Stomach smooth muscle (tissue), 2 donors: Measurements from ENCODE around the gene HAP1.
"Not testable (repeated sequence)": the region's sequence is repeated elsewhere in the genome, so short reads cannot be mapped to it uniquely, and the experiment has no call there.

ENCODE experiments used
- H3K27ac ChIP-seq: one replicate; pipeline ENCODE4 v1.7.0; 2013; ENCODE audit warnings: mild to moderate bottlenecking, low read length, inconsistent platforms
- H3K27me3 ChIP-seq, 2 donors: one replicate each; pipeline ENCODE4 v1.7.0; 2013; ENCODE audit warnings: low read length in 2 of 2; ENCODE audit not compliant: insufficient read depth in 2 of 2, control insufficient read depth in 1 of 2
- H3K36me3 ChIP-seq, 2 donors: one replicate each; pipeline ENCODE4 v1.7.0; 2013; ENCODE audit warnings: low read length in 2 of 2; ENCODE audit not compliant: control insufficient read depth in 2 of 2, insufficient read depth in 2 of 2
- H3K4me1 ChIP-seq: one replicate; pipeline ENCODE4 v1.7.0; 2013; ENCODE audit warnings: low read length; ENCODE audit not compliant: control insufficient read depth, insufficient read depth
- H3K4me3 ChIP-seq, 2 donors: one replicate each; pipeline ENCODE4 v1.7.0; 2013; ENCODE audit warnings: low read length in 2 of 2
- H3K9ac ChIP-seq, 2 donors: one replicate each; pipeline ENCODE4 v1.7.0; 2013; ENCODE audit warnings: low read length in 2 of 2, mild to moderate bottlenecking in 1 of 2
- H3K9me3 ChIP-seq, 2 donors: one replicate each; pipeline ENCODE4 v1.7.0; 2013; ENCODE audit warnings: low read length in 2 of 2; ENCODE audit not compliant: control insufficient read depth in 2 of 2
- donor health status: healthy.
- donor health status: Pancreatic carcinoma.

Gene HAP1

DNA sequence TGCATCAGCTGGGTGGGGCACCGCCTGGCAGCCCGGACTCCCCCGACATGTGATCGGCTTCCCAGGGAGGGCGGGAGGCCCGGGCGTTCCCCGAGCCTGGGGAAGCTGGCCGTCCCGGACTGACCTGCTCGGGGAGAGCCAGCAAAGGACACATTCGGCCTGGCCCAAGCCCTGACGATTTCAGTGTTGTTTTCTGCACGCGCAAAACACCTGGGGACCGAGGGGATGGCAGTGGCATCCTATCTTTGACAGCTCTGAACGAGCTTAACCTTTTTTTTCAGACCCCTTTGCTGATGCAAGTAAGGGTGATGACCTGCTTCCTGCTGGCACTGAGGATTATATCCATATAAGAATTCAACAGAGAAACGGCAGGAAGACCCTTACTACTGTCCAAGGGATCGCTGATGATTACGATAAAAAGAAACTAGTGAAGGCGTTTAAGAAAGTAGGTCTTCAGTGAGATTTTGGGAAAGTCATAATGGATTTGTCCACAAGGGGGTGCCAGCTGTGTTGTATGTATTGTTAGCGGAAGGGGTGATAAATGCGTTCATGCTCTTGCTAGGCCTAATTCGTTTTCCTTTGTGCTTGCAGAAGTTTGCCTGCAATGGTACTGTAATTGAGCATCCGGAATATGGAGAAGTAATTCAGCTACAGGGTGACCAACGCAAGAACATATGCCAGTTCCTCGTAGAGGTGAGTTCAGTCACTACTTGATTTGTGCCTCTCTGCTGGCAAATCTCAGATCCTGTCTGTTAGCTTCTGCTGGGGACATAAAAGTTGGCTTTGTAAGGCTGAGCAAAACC lies 44.7 kb downstream of the HAP1 start:
- no peaks in the 10 kb centered on the region for H3K27me3 ChIP-seq
- peaks cover 21% of the 10 kb centered on the region for H3K4me1 ChIP-seq
- peak overlapping the region; percentile 100 for H3K27ac ChIP-seq
- H3K9me3 ChIP-seq, result no peaks in the 10 kb centered on the region
- peak overlapping the region; percentile 91 to 97 for H3K4me3 ChIP-seq
- peaks cover 40 to 41% of the 10 kb centered on the region in 2 donors for H3K36me3 ChIP-seq
- H3K9ac ChIP-seq, result peak overlapping the region; percentile 90 to 100

DNA sequence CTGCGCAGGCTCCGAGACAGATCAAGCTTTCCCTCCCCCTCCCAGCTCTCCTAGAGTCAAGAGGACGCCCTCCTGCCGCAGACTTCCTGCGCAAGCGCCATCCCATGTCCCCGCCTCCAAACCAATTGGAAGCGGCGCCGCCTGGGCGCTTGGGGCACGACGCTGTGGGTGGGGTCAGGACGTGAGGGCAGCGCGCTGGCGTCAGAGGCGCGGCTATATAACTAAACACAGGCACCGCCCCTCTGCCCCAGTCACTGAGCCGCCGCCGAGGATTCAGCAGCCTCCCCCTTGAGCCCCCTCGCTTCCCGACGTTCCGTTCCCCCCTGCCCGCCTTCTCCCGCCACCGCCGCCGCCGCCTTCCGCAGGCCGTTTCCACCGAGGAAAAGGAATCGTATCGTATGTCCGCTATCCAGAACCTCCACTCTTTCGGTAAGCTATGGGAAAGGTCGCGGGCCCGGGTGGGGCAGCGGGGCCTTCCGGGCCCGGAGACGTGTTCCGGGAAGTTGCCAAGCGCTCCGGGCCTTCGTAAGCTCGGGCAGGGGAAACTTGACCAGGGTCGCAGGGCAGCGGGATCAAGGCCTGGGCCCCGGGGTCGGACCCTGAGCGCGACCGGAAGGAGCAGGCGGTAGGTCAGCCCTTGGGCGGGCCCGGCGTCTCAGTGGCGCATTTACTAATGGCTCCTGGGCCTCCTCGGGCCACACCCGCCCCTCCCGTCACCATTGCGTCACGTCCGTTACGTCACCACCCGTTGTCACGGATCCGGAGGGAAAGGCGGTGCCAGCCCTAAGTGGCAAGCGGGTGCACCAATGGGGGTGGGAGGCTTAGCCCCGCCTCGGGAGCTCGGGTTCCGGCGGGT lies 45.6 kb downstream of the HAP1 start, which contains the start of gene EIF1:
TSS of gene EIF1 (plus strand) at position 245 of the 856 bp plus-strand sequence. CDS start at position 399, 154 bp downstream.
- no peaks in the 10 kb centered on the region for H3K27me3 ChIP-seq
- peak within 1 kb of the TSS; percentile 100 for H3K9ac ChIP-seq
- peaks cover 21% of the 10 kb centered on the region for H3K4me1 ChIP-seq
- H3K9me3 ChIP-seq, result no peaks in the 10 kb centered on the region
- peaks cover 37 to 40% of the 10 kb centered on the region in 2 donors for H3K36me3 ChIP-seq
- H3K4me3 ChIP-seq, result peak within 1 kb of the TSS; percentile 91 to 97
- H3K27ac ChIP-seq, result peak within 1 kb of the TSS; percentile 100

DNA sequence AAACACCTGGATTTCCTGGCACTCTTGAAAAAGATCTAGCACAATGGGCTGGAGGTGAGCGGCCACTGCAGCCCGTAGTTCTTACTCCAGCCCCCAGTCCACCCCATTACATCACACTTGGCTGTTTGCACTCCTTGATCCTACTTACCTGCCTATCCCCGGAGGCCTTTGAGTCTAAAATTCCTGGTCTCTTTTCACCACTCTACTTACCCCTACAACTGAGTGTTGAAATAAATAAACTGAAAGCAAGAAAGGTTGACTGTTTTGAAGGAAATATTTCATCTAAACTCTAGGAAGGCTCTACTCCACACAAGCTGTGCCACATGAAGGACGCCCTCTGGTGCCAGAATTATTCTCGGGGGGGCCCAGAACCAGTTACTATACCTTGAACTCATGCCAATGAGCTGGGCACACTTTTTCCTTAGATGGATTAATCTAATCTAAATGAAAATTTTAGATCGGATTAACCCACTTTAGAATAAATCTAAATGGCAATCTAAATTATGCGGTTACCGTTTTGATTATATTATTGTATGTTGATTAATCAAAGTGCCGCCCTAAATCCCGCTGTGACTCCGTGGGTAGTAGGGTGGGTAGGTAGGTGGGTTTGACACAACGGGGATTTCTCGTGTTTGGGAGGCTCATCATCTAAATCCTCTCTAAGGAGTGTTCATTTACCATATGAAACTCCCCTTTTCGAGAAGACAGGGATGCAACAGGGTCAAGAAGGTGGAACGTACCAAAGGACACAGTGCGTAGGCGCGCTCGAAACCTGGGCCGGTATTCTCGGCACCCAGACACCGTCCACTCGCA lies 46.4 kb downstream of the HAP1 start:
- Histone ChIP-seq H3K4me1 (peaks cover 21% of the 10 kb centered on the region), H3K4me3 (peak overlapping the region; percentile 79 to 91), H3K9me3 (no peaks in the 10 kb centered on the region), H3K27ac (peak overlapping the region; percentile 100), H3K9ac (peak overlapping the region; percentile 94 to 99), H3K36me3 (peaks cover 34 to 37% of the 10 kb centered on the region in 2 donors), H3K27me3 (no peaks in the 10 kb centered on the region)

DNA sequence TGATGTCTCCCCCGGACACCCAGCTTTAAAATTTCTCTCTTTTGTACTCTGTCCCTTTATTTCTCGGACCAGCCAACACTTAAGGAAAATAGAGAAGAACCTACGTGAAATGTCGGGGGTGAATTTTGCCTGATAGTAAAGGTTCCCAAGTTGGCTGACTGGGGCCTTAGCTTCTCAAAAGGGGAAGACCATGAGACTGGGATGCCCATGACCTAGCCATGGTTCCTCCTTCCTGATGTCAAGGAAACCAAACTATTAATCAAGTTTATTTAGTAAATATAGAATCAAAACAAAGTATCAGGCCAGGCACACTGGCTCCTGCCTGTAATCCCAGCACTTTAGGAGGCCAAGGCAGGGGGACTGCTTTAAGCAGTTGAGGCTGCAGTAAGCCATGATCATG lies 48.2 kb downstream of the HAP1 start:
- H3K9me3 ChIP-seq, result no peaks in the 10 kb centered on the region
- H3K27me3 ChIP-seq, result no peaks in the 10 kb centered on the region
- no peak overlapping the region for H3K27ac ChIP-seq
- H3K4me1 ChIP-seq, result peaks cover 20% of the 10 kb centered on the region
- no peak overlapping the region for H3K9ac ChIP-seq
- peaks cover 18 to 19% of the 10 kb centered on the region in 2 donors for H3K36me3 ChIP-seq
- no peak overlapping the region for H3K4me3 ChIP-seq

DNA sequence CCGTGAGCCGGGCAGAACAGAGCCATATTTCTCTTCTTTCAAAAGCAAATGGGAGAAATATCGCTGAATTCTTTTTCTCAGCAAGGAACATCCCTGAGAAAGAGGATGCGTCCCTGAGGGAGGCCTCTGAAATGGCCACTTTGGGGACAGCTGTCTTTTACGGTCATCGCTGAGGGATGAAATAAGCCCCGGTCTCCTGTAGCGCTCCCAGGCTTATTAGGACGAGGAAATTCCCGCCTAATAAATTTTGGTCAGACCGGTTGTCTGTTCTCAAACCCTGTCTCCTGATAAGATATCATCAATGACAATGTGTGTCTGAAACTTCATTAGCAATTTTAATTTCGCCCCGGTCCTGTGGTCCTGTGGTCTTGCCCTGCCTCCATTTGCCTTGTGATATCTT lies 48.7 kb downstream of the HAP1 start:
- Histone ChIP-seq H3K36me3 (peaks cover 13 to 14% of the 10 kb centered on the region in 2 donors), H3K4me1 (peaks cover 14% of the 10 kb centered on the region)
- H3K4me3 ChIP-seq, H3K9me3 ChIP-seq, H3K9ac ChIP-seq, H3K27me3 ChIP-seq, H3K27ac ChIP-seq: not testable (repeated sequence)

DNA sequence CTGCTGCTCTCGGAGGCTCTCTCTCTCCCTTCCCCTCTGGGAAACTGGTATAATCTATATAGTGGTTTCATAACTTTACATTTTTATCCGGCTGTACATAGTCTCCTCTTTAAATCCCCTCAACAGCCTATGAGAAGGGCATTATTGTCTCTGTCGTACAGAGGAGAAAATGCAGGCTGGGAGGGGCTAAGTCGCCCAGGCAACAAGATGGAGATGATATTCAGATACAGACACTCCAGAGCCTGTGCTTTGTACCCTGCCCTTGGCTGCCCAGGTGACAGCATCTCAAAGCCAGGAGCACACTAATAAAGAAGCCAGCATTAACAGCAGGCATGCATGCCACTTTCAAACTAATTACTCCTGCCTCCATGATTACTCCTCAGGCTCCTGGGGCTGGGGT lies 50.4 kb downstream of the HAP1 start:
- Histone ChIP-seq H3K27me3 (no peaks in the 10 kb centered on the region), H3K4me1 (peaks cover 4% of the 10 kb centered on the region), H3K9ac (no peak overlapping the region), H3K36me3 (no peaks in the 10 kb centered on the region), H3K27ac (no peak overlapping the region), H3K4me3 (no peak overlapping the region), H3K9me3 (no peaks in the 10 kb centered on the region)

DNA sequence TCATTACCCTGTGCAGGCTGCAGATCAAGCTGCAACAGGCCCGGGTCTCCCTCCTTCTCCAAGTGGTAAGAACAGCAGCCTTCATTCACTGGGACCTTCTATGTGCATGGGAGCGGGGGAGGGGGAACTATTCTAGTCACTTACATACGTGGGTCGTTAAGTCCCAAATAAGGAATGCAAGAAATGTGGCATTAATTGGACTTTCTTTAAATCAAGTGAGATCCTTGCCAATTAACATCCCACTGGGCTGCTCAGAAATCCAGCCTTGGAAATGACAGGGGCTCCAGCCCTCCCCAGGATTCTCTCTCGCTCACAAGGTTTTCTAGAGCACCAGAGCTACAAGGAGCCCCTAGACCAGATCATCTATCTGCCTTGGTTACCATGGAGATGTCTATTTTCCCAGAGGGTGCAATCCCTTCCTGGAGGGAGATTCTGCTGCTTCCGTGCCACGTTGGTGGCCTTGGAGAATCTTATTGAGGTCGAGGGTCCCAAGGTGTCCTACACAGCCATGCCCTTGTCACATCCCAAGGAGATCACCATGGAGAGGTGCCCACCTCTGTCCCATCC lies 50.9 kb downstream of the HAP1 start:
- Histone ChIP-seq H3K4me3 (no peak overlapping the region), H3K9me3 (no peaks in the 10 kb centered on the region), H3K27ac (no peak overlapping the region), H3K4me1 (peaks cover 4% of the 10 kb centered on the region), H3K27me3 (no peaks in the 10 kb centered on the region), H3K36me3 (no peaks in the 10 kb centered on the region), H3K9ac (no peak overlapping the region)

DNA sequence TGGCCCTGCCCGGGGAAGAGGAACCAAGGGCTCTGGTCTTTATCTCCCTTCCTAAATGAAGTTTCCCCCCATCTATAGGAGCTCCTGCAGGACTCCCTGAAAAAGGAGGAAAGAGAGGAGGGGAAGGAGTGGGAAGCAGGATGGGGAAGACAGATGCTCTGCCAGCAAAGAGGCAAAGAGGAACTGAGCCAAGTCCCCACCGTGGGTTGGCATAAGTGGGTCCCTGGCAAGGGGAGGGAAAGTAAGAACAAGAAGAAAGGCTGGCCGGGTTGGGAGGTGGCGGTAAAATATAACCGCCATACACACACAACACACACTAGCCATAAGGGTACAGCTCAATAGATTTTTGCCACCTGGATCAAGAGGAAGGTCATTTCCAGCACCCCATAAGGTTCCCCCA lies 51.8 kb downstream of the HAP1 start:
- Histone ChIP-seq H3K9me3 (no peaks in the 10 kb centered on the region), H3K4me1 (no peaks in the 10 kb centered on the region), H3K36me3 (no peaks in the 10 kb centered on the region), H3K9ac (no peak overlapping the region), H3K27me3 (no peaks in the 10 kb centered on the region), H3K27ac (no peak overlapping the region), H3K4me3 (no peak overlapping the region)

DNA sequence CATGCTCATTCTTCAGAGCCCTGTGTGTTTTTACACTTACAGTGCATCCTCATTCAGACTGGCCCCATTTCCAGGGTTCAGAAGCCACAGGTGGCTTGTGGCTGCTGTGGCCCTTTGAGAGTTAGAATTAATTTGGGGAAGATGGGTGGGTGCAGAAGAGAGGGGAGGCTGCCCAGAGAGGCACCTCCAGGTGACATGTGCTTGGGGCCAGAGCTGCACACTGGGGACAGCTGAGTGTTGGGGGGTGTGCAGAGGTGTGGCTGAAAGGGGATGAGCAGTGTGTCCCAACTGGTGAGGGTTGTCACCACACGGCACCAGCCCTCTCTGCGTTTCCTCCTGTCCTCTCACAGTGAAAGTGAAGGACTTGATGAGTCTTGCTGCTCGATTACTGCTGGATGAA lies 52.7 kb downstream of the HAP1 start:
- Histone ChIP-seq H3K9me3 (no peaks in the 10 kb centered on the region), H3K27ac (no peak overlapping the region), H3K9ac (no peak overlapping the region), H3K4me1 (no peaks in the 10 kb centered on the region), H3K4me3 (no peak overlapping the region), H3K36me3 (no peaks in the 10 kb centered on the region), H3K27me3 (no peaks in the 10 kb centered on the region)

DNA sequence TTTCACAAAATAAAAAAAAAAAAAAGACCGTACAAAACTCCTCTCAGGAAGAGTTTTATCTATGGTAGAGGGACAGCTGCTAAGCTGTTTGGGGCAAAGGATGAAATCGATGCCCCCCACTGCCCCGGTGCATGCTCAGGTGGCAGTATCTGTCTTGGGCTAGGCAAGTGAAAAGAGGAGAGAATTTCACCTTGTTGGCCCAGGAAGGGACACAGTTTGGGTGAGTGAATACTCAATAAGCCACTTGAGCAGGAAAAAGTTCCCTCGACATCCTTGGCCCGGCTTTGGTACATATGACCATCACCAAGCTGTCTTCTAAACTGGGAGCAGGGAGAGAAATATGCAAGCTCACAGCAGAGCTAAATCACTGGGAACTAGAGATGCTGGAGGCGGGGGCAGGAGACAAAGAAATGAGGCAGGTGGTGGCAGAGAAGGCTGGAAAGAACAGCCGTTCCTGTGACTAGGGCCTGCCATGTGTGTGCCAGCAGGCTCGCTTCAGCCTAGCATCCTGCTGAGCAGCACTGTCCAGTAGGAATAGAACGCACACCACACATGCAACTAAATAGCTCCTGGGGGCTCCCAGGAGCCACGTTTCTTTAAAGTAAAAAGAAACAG lies 53.9 kb downstream of the HAP1 start:
- H3K27me3 ChIP-seq, result no peaks in the 10 kb centered on the region
- no peaks in the 10 kb centered on the region for H3K9me3 ChIP-seq
- H3K4me3 ChIP-seq, result no peak overlapping the region
- no peak overlapping the region for H3K9ac ChIP-seq
- no peaks in the 10 kb centered on the region for H3K4me1 ChIP-seq
- H3K27ac ChIP-seq, result no peak overlapping the region
- H3K36me3 ChIP-seq, result no peaks in the 10 kb centered on the region
